H1 (cell line): ENCODE measurements around the gene ZNF785. TPM values are rescaled to one million over a fixed set of nuclear protein-coding genes. Genes with fewer than 3 reads are reported as not detected.

ENCODE experiments used
- CTCF ChIA-PET: fragments of 300-600 bp; sonication (Branson Sonifier 250); formaldehyde crosslinking; loops from one replicate; lab custom pipeline; 2021; ENCODE audit not compliant: partially characterized antibody; lab: Charles Lee
- POLR2A ChIA-PET: fragments of 300-600 bp; sonication (Branson Sonifier 250); formaldehyde crosslinking; loops from one replicate; lab custom pipeline; 2021; ENCODE audit warnings: inconsistent platforms; ENCODE audit not compliant: partially characterized antibody; lab: Charles Lee
- DNase-seq, 2 experiments: peaks; one replicate each; pipeline versions ENCODE4 v3.0.0 to v3.0.0-alpha.2; 2010 to 2022; ENCODE audit warnings: low spot score in 2 of 2, low read depth in 1 of 2, mixed read lengths in 1 of 2
- FAIRE-seq: peaks from 2 replicates; lab custom pipeline; 2011; peaks lifted over from hg19 to GRCh38; lab: Jason Lieb, UNC
- H2AFZ ChIP-seq: 2 replicates; pipeline ENCODE4 v1.8.1; 2012; ENCODE audit warnings: low read length, inconsistent platforms
- H2AK5ac ChIP-seq: 2 replicates; pipeline ENCODE4 v1.6.1; 2013; ENCODE audit warnings: low read depth, low read length
- H2BK120ac ChIP-seq: replicated peaks from 2 replicates; pipeline ENCODE3; 2013; ENCODE audit warnings: low read depth, low read length, inconsistent platforms
- H2BK12ac ChIP-seq: 2 replicates; pipeline ENCODE4 v1.6.1; 2013; ENCODE audit warnings: low read depth, low read length
- H2BK15ac ChIP-seq: 2 replicates; pipeline ENCODE4 v1.6.1; 2013; ENCODE audit warnings: low read length
- H2BK20ac ChIP-seq: 2 replicates; pipeline ENCODE4 v1.6.1; 2013; ENCODE audit warnings: low read length
- H2BK5ac ChIP-seq: 2 replicates; pipeline ENCODE4 v1.6.1; 2013; ENCODE audit warnings: low read depth, low read length
- H3K14ac ChIP-seq: 2 replicates; pipeline ENCODE4 v1.6.1; 2013; ENCODE audit warnings: inconsistent platforms; ENCODE audit not compliant: insufficient read length
- H3K18ac ChIP-seq: 2 replicates; pipeline ENCODE4 v1.6.1; 2013; ENCODE audit warnings: low read length; ENCODE audit errors: extremely low read depth
- H3K23ac ChIP-seq: 2 replicates; pipeline ENCODE4 v1.6.1; 2013; ENCODE audit warnings: inconsistent platforms; ENCODE audit not compliant: insufficient read length
- H3K23me2 ChIP-seq: 2 replicates; pipeline ENCODE4 v1.6.1; 2013; ENCODE audit warnings: low read depth, low read length
- H3K27ac ChIP-seq: 2 replicates; pipeline ENCODE4 v1.6.1; 2011; ENCODE audit warnings: low read depth, low read length, inconsistent platforms
- H3K27me3 ChIP-seq, 4 experiments: replicated peaks in 1 of 4; 1 replicate in 1 of 4; 2 replicates in 3 of 4; pipeline versions ENCODE4 v1.6.1 to v1.8.1; 2011 to 2013; ENCODE audit warnings: low read length in 3 of 4, mild to moderate bottlenecking in 3 of 4, inconsistent platforms in 2 of 4, mixed read lengths in 2 of 4, moderate library complexity in 1 of 4; ENCODE audit not compliant: control insufficient read depth in 3 of 4, insufficient read depth in 3 of 4; ENCODE audit errors: extremely low read depth in 1 of 4
- H3K36me3 ChIP-seq, 4 experiments: 2 replicates each; pipeline versions ENCODE4 v1.6.1 to v1.8.1; 2011 to 2013; ENCODE audit warnings: mild to moderate bottlenecking in 4 of 4, low read length in 3 of 4, moderate library complexity in 2 of 4, control low read depth in 1 of 4, inconsistent platforms in 1 of 4; ENCODE audit not compliant: insufficient read depth in 4 of 4, control insufficient read depth in 2 of 4
- H3K4ac ChIP-seq: replicated peaks from 2 replicates; pipeline ENCODE3; 2013; ENCODE audit warnings: low read length, low read depth, mixed read lengths, inconsistent platforms; ENCODE audit not compliant: insufficient read length
- H3K4me1 ChIP-seq, 4 experiments: replicated peaks in 1 of 4; 1 replicate in 1 of 4; 2 replicates in 3 of 4; pipeline versions ENCODE4 v1.6.1 to v1.8.1; 2011 to 2013; ENCODE audit warnings: low read length in 3 of 4, inconsistent platforms in 2 of 4, mixed read lengths in 1 of 4; ENCODE audit not compliant: insufficient read depth in 4 of 4, control insufficient read depth in 3 of 4
- H3K4me2 ChIP-seq, 2 experiments: 2 replicates each; pipeline versions ENCODE4 v1.6.1 to v1.8.1; 2011 to 2013; ENCODE audit warnings: low read depth in 2 of 2, low read length in 2 of 2, control low read depth in 1 of 2, inconsistent platforms in 1 of 2, mild to moderate bottlenecking in 1 of 2; ENCODE audit not compliant: insufficient read depth in 1 of 2
- H3K4me3 ChIP-seq, 4 experiments: fragments of 200-600, 300-600 bp in 1 of 4; sonication (generic), shearing (Covaris generic), sonication (Bioruptor Twin) in 1 of 4; 2 replicates each; pipeline versions ENCODE4 v1.5.1 to v1.8.1; 2011 to 2016; ENCODE audit warnings: low read length in 4 of 4, low read depth in 3 of 4, control low read depth in 2 of 4, inconsistent platforms in 2 of 4, mild to moderate bottlenecking in 2 of 4, mixed read lengths in 1 of 4, moderate library complexity in 1 of 4; ENCODE audit not compliant: insufficient read depth in 2 of 4; ENCODE audit errors: extremely low read depth in 1 of 4
- H3K56ac ChIP-seq: replicated peaks from 2 replicates; pipeline ENCODE3; 2013; ENCODE audit warnings: low read depth, mild to moderate bottlenecking, mixed read lengths, low read length, inconsistent platforms; ENCODE audit not compliant: insufficient read length
- H3K79me1 ChIP-seq: 2 replicates; pipeline ENCODE4 v1.6.1; 2013; ENCODE audit warnings: low read depth, low read length, control low read depth
- H3K79me2 ChIP-seq, 2 experiments: 2 replicates each; pipeline versions ENCODE4 v1.6.1 to v1.8.1; 2012 to 2013; ENCODE audit warnings: low read length in 2 of 2, mild to moderate bottlenecking in 2 of 2, inconsistent platforms in 1 of 2; ENCODE audit not compliant: insufficient read depth in 2 of 2, control insufficient read depth in 1 of 2
- H3K9ac ChIP-seq, 4 experiments: replicated peaks in 1 of 4; 1 replicate in 1 of 4; 2 replicates in 3 of 4; pipeline versions ENCODE4 v1.6.1 to v1.8.1; 2011 to 2013; ENCODE audit warnings: low read depth in 3 of 4, low read length in 3 of 4, control low read depth in 2 of 4, mild to moderate bottlenecking in 2 of 4, moderate library complexity in 2 of 4, inconsistent platforms in 1 of 4; ENCODE audit errors: extremely low read depth in 1 of 4
- H3K9me3 ChIP-seq, 2 experiments: 2 replicates each; pipeline versions ENCODE4 v1.6.1 to v1.8.1; 2012 to 2013; ENCODE audit warnings: mild to moderate bottlenecking in 2 of 2, moderate library complexity in 2 of 2, control low read depth in 1 of 2, inconsistent platforms in 1 of 2, low read depth in 1 of 2, low read length in 1 of 2, mixed read lengths in 1 of 2; ENCODE audit not compliant: insufficient read depth in 2 of 2
- H4K20me1 ChIP-seq, 2 experiments: replicated peaks in 1 of 2; 2 replicates each; pipeline versions ENCODE3 to v1.8.1; 2011 to 2013; ENCODE audit warnings: inconsistent platforms in 2 of 2, low read length in 2 of 2, mild to moderate bottlenecking in 1 of 2; ENCODE audit not compliant: insufficient read depth in 2 of 2, control insufficient read depth in 1 of 2
- H4K5ac ChIP-seq: 2 replicates; pipeline ENCODE4 v1.6.1; 2013; ENCODE audit warnings: low read length, low read depth, mixed read lengths, inconsistent platforms; ENCODE audit not compliant: insufficient read length
- H4K8ac ChIP-seq: 2 replicates; pipeline ENCODE4 v1.8.0; 2013; ENCODE audit warnings: mild to moderate bottlenecking, moderate library complexity, low read length, inconsistent platforms; ENCODE audit not compliant: insufficient read depth; ENCODE audit errors: extremely low read depth
- H4K91ac ChIP-seq: replicated peaks from 2 replicates; pipeline ENCODE3; 2013; ENCODE audit warnings: low read length, mixed read lengths, inconsistent platforms; ENCODE audit not compliant: insufficient read length
- CBX5 ChIP-seq: fragments of 300-800, 300-1000 bp; sonication (generic); IDR thresholded peaks from 2 replicates; pipeline ENCODE4 v1.7.1; 2016; ENCODE audit warnings: antibody characterized with exemption, low read length, low read depth
- CEBPB ChIP-seq: IDR thresholded peaks from 2 replicates; pipeline ENCODE4 v1.6.1; 2012; ENCODE audit warnings: low read depth, low read length
- FOSL1 ChIP-seq: IDR thresholded peaks from 2 replicates; pipeline ENCODE4 v1.6.1; 2011; ENCODE audit warnings: mild to moderate bottlenecking, low read depth, low read length, moderate library complexity; ENCODE audit not compliant: insufficient read depth
- GTF2F1 ChIP-seq: IDR thresholded peaks from 2 replicates; pipeline ENCODE4 v1.6.1; 2012; ENCODE audit warnings: low read depth, low read length, improper control_type of control experiment, borderline replicate concordance
- JUN ChIP-seq: IDR thresholded peaks from 2 replicates; pipeline ENCODE4 v1.6.1; 2011; ENCODE audit warnings: low read depth, mild to moderate bottlenecking, improper control_type of control experiment, low read length
- KDM1A ChIP-seq: fragments of 200-600, 300-600 bp; sonication (generic); IDR thresholded peaks from 2 replicates; pipeline ENCODE4 v1.7.1; 2016; ENCODE audit warnings: mild to moderate bottlenecking, low read length, borderline replicate concordance
- MAX ChIP-seq: IDR thresholded peaks from 2 replicates; pipeline ENCODE4 v1.6.1; 2012; ENCODE audit warnings: inconsistent platforms
- NANOG ChIP-seq: IDR thresholded peaks from 2 replicates; pipeline ENCODE4 v1.6.1; 2011; ENCODE audit warnings: low read length, low read depth, mild to moderate bottlenecking, inconsistent platforms; ENCODE audit not compliant: insufficient read depth, poor library complexity, severe bottlenecking
- RXRA ChIP-seq: IDR thresholded peaks from 2 replicates; pipeline ENCODE4 v1.6.1; 2011; ENCODE audit warnings: low read depth, mild to moderate bottlenecking, low read length, moderate library complexity; ENCODE audit not compliant: insufficient read depth
- SIN3A ChIP-seq, 2 experiments: IDR thresholded peaks in 1 of 2; conservative IDR thresholded peaks in 1 of 2; 2 replicates each; pipeline ENCODE4 v1.6.1; 2011 to 2012; ENCODE audit warnings: low read length in 2 of 2, improper control_type of control experiment in 1 of 2, low read depth in 1 of 2, mild to moderate bottlenecking in 1 of 2
- SIX5 ChIP-seq: IDR thresholded peaks from 2 replicates; pipeline ENCODE4 v1.6.1; 2011; ENCODE audit warnings: mild to moderate bottlenecking, low read depth, low read length
- TBP ChIP-seq: IDR thresholded peaks from 2 replicates; pipeline ENCODE4 v1.6.1; 2011; ENCODE audit warnings: low read depth, low read length, improper control_type of control experiment
- WGBS, 2 experiments: shearing (Covaris generic) in 1 of 2; methylation state at CpG; one replicate each; pipeline versions ENCODE4 v1.1.6 to v1.1.7; 2013 to 2015; ENCODE audit warnings: low lambda C conversion rate in 2 of 2, mixed read lengths in 2 of 2, inconsistent platforms in 1 of 2, low coverage in 1 of 2, missing lambda C conversion rate in 1 of 2; ENCODE audit not compliant: insufficient replicate concordance in 2 of 2, insufficient coverage in 1 of 2, insufficient read length in 1 of 2; ENCODE audit errors: extremely low coverage in 1 of 2, missing lambda C conversion rate in 1 of 2; 5-methylcytosine and 5-hydroxymethylcytosine counted together
- polyA plus RNA-seq, 7 experiments: library from polyadenylated mRNA; depleted of rRNA in 3 of 7; stranded (reverse) in 5 of 7; unstranded in 2 of 7; fragments of >200 nt in 5 of 7; fragments of 200-250 nt in 2 of 7; gene quantifications; 1 replicate in 5 of 7; 2 replicates in 1 of 7; 4 replicates in 1 of 7; pipeline versions ENCODE4 v1.2.1 to v1.2.3, GENCODE V29; 2011 to 2013; ENCODE audit warnings: missing spikeins in 2 of 7, mixed read lengths in 2 of 7
- total RNA-seq: library from RNA; stranded (reverse); fragmentation: NEBNext Ultra II Directional; extraction: Animal tissue kit (Norgen Biotek cat#: 25700); gene quantifications from 2 replicates; pipeline ENCODE4 v1.2.1, GENCODE V29; 2021

ZNF785 gene
- total and polyA plus RNA-seq, 2 of the 8 experiments (the other 6 are each of a cell fraction or from before 2014, with no cell fraction given), result 8.6 to 12.9 TPM

- H2BK5ac ChIP-seq, result peak overlapping the region; percentile 78; the same call in 1 of the 2 replicates
- peak overlapping the region; percentile 90 for H2BK120ac ChIP-seq
- ChIA-PET POLR2A (interaction anchor here (0.7 to 5.9 kb wide), 17 partner anchors 9 to 167 kb away, joined by 3 to 45 read pairs (median 4); partner anchors contain the start of genes ZNF688, ZNF689, ZNF747 and ZNF764), CTCF (interaction anchor here (1.0 to 4.5 kb wide), 8 partner anchors 13 to 182 kb away, joined by 3 to 17 read pairs (median 4); partner anchors contain the start of gene ZNF764)
- no peaks in the 10 kb centered on the region; a peak in 3 of 7 replicates for H3K4me1 ChIP-seq
- H3K18ac ChIP-seq, result peak overlapping the region; percentile 83
- H3K27ac ChIP-seq, result peak overlapping the region; percentile 86
- no peak overlapping the region for H3K23ac ChIP-seq
- H4K91ac ChIP-seq, result peak overlapping the region; percentile 80
- H3K4ac ChIP-seq, result no peak overlapping the region
- no peak overlapping the region for H3K14ac ChIP-seq
- H3K9ac ChIP-seq, result peak overlapping the region in 3 of 4 experiments; percentile 79 to 84 (median 81); a peak in 6 of 7 replicates
- DNase-seq (peak in 1 of 2 experiments; percentile 61), FAIRE-seq (no peak)
- peaks cover 0 to 3% of the 10 kb centered on the region in 2 experiments for H4K20me1 ChIP-seq
- H3K23me2 ChIP-seq, result peaks cover 7% of the 10 kb centered on the region; the same call in 1 of the 2 replicates
- no peaks in the 10 kb centered on the region for H3K27me3 ChIP-seq
- peak overlapping the region; percentile 97 for H3K56ac ChIP-seq
- H2BK12ac ChIP-seq, result no peak overlapping the region
- no peak overlapping the region for H2AK5ac ChIP-seq
- H2BK20ac ChIP-seq, result no peak overlapping the region
- peak overlapping the region; percentile 32 for H4K5ac ChIP-seq
- H3K79me2 ChIP-seq, result peaks cover 0 to 8% of the 10 kb centered on the region in 2 experiments; a peak in 2 of 4 replicates
- H3K36me3 ChIP-seq, result peaks cover 4 to 24% (median 14%) of the 10 kb centered on the region in 4 experiments; a peak in 7 of 8 replicates
- 1% methylated on average over 12 of the region's 23 CpGs; no CpG with 5 or more reads in 1 of the 2 experiments for WGBS, 2 experiments
- H2AFZ ChIP-seq, result no peak overlapping the region
- H3K79me1 ChIP-seq, result peaks cover 9% of the 10 kb centered on the region
- H3K9me3 ChIP-seq, result no peaks in the 10 kb centered on the region
- peak overlapping the region; percentile 78 to 89 (median 84) for H3K4me3 ChIP-seq
- peak overlapping the region; percentile 50 to 80 for H3K4me2 ChIP-seq
- H4K8ac ChIP-seq, result peak overlapping the region; percentile 91; the same call in 1 of the 2 replicates
- no peak overlapping the region for H2BK15ac ChIP-seq
- TF ChIP-seq TBP, result peak; percentile 31; the same call in 1 of the 2 replicates
- 0 out of 4 replicates have a peak, but pooled peaks of 1 of the 2 experiments have one; percentile 56 for TF ChIP-seq SIN3A (conservative IDR thresholded peaks at IDR 0.05 in 1 of 2, IDR thresholded peaks at IDR 0.05 in 1 of 2; ENCODE audit: low read depth in 1 of 2, low read length in 2 of 2)
- no peak for TF ChIP-seq CEBPB
- TF ChIP-seq CBX5, result no peak
- TF ChIP-seq NANOG, result no peak
- TF ChIP-seq KDM1A, result no peak
- no peak for TF ChIP-seq JUN
- TF ChIP-seq FOSL1, result no peak
- no peak for TF ChIP-seq MAX
- no peak for TF ChIP-seq GTF2F1
- TF ChIP-seq SIX5, result no peak
- no peak for TF ChIP-seq RXRA
These were observed 486 bp downstream of the ZNF785 start for GRCh38 chr16:30585022-30585399.
